BLaER1 (cell line): ENCODE results near the gene LRRC23.
A peak's percentile ranks its signal among the peaks of the same experiment; 100 is the strongest.
"Not testable (repeated sequence)": the region's sequence is repeated elsewhere in the genome, so short reads cannot be mapped to it uniquely, and the experiment has no call there.

ENCODE experiments used
- H3K27ac ChIP-seq: shearing (Covaris generic); formaldehyde crosslinking; 2 replicates; pipeline ENCODE4 v1.8.1; 2022
- H3K27me3 ChIP-seq: shearing (Covaris generic); formaldehyde crosslinking; 2 replicates; pipeline ENCODE4 v1.8.1; 2022
- H3K36me3 ChIP-seq: shearing (Covaris generic); formaldehyde crosslinking; 2 replicates; pipeline ENCODE4 v1.8.1; 2022
- H3K4me1 ChIP-seq: shearing (Covaris generic); formaldehyde crosslinking; 2 replicates; pipeline ENCODE4 v1.8.1; 2022
- H3K4me2 ChIP-seq: shearing (Covaris generic); formaldehyde crosslinking; 2 replicates; pipeline ENCODE4 v1.8.1; 2022
- H3K4me3 ChIP-seq: shearing (Covaris generic); formaldehyde crosslinking; 2 replicates; pipeline ENCODE4 v1.8.1; 2022
- H3K9ac ChIP-seq: shearing (Covaris generic); formaldehyde crosslinking; 2 replicates; pipeline ENCODE4 v1.8.1; 2022
- H3K9me3 ChIP-seq: shearing (Covaris generic); formaldehyde crosslinking; 2 replicates; pipeline ENCODE4 v1.8.1; 2022
- H4K20me1 ChIP-seq: shearing (Covaris generic); formaldehyde crosslinking; 2 replicates; pipeline ENCODE4 v1.8.1; 2022
- Cebpa-rat ChIP-seq: shearing (Covaris generic); IDR thresholded peaks from 2 replicates; pipeline ENCODE4 v1.8.1; 2022

Gene LRRC23

GRCh38 chr12:6872073-6873048 is 32.3 kb upstream of the LRRC23 start:
- no peaks in the 10 kb centered on the region for H3K27me3 ChIP-seq
- no peaks in the 10 kb centered on the region for H3K9me3 ChIP-seq
- peak overlapping the region; percentile 100 for H3K4me2 ChIP-seq
- H4K20me1 ChIP-seq: peaks cover 51% of the 10 kb centered on the region
- H3K4me3 ChIP-seq: peak overlapping the region; percentile 87
- H3K36me3 ChIP-seq: peaks cover 39% of the 10 kb centered on the region
- H3K27ac ChIP-seq: peak overlapping the region; percentile 86
- TF ChIP-seq Cebpa-rat: no peak
- peaks cover 53% of the 10 kb centered on the region for H3K4me1 ChIP-seq
- H3K9ac ChIP-seq: peak overlapping the region; percentile 88

- Histone ChIP-seq H3K9me3 (no peaks in the 10 kb centered on the region), H3K27ac (peak within 1 kb of the TSS; percentile 86), H3K27me3 (no peaks in the 10 kb centered on the region), H3K9ac (peak within 1 kb of the TSS; percentile 88), H4K20me1 (peaks cover 46% of the 10 kb centered on the region), H3K4me1 (peaks cover 52% of the 10 kb centered on the region), H3K4me3 (peak within 1 kb of the TSS; percentile 87), H3K36me3 (peaks cover 39% of the 10 kb centered on the region), H3K4me2 (peak within 1 kb of the TSS; percentile 100)
- TF ChIP-seq Cebpa-rat: no peak
These were observed 31.3 kb upstream of the LRRC23 start, which contains the start of gene SPSB2 for GRCh38 chr12:6873094-6874014. Gene SPSB2 (minus strand): TSS chr12:6873303. CDS start chr12:6872901, 402 bp downstream.

GRCh38 chr12:6874015-6874368 is 30.6 kb upstream of the LRRC23 start:
- Histone ChIP-seq H3K27ac (peak overlapping the region; percentile 77), H3K9ac (peak overlapping the region; percentile 79), H3K4me1 (peaks cover 45% of the 10 kb centered on the region)

DNA sequence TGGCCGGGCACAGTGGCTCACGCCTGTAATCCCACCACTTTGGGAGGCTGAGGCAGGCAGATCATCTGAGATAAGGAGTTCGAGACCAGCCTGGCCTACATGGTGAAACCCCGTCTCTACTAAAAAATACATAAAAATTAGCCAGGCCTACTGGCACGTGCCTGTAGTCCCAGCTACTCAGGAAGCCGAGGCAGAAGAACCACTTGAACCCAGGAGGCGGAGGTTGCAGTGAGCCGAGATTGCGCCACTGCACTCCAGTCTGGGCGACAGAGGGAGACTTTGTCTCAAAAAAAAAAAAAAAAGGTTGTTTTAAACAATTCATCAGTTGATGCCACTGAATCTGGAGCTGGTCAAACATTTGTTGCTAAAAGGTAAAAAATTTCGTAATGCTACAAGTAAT is 24.8 kb upstream of the LRRC23 start:
- not testable (repeated sequence) for H3K9ac ChIP-seq, H3K4me3 ChIP-seq, H3K4me2 ChIP-seq, H3K27ac ChIP-seq, H3K4me1 ChIP-seq, H3K9me3 ChIP-seq, H4K20me1 ChIP-seq, H3K27me3 ChIP-seq
- H3K36me3 ChIP-seq: peaks cover 31% of the 10 kb centered on the region

More at GRCh38 chr12:6874015-6874368, 30.6 kb upstream of the LRRC23 start:
- not testable (repeated sequence) for H3K9me3 ChIP-seq, H3K27me3 ChIP-seq
- Histone ChIP-seq H3K4me3 (peak overlapping the region; percentile 87), H3K36me3 (peaks cover 39% of the 10 kb centered on the region), H3K4me2 (peak overlapping the region; percentile 100), H4K20me1 (peaks cover 39% of the 10 kb centered on the region)

- no peak overlapping the region for H3K27ac ChIP-seq
- H3K4me1 ChIP-seq: no peaks in the 10 kb centered on the region
- peaks cover 32% of the 10 kb centered on the region for H3K36me3 ChIP-seq
These were observed 21.4 kb upstream of the LRRC23 start for GRCh38 chr12:6883252-6883651.

GRCh38 chr12:6883683-6884082 is 20.9 kb upstream of the LRRC23 start:
- H3K4me1 ChIP-seq: no peaks in the 10 kb centered on the region

More at GRCh38 chr12:6883252-6883651, 21.4 kb upstream of the LRRC23 start:
- no peaks in the 10 kb centered on the region for H3K27me3 ChIP-seq
- H3K4me2 ChIP-seq: no peak overlapping the region
- H4K20me1 ChIP-seq: no peaks in the 10 kb centered on the region
- no peak overlapping the region for H3K4me3 ChIP-seq
- no peaks in the 10 kb centered on the region for H3K9me3 ChIP-seq
- no peak for TF ChIP-seq Cebpa-rat
- H3K9ac ChIP-seq: no peak overlapping the region

DNA sequence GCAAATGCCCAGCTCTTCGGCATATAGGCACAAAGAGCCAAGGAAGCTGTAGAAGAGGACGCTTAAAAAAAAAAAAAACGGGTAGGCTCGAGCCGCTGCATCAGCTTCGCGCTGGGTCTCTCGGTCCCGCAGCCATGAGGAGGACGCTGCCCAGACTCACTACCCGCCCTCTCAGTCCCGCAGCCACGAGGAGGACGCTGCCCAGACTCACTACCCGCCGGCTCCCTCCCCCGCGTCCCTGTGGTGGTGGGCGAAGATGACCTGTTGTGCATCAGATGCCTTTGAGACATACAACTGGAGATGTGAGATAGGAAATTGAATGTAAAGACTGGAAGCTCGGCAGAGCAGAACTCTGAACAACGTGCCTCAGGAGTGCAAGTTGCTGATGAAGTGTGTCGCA is 20.1 kb upstream of the LRRC23 start:
- Histone ChIP-seq H3K27ac (no peak overlapping the region), H3K27me3 (no peaks in the 10 kb centered on the region), H3K4me1 (no peaks in the 10 kb centered on the region), H3K4me3 (no peak overlapping the region), H3K4me2 (no peak overlapping the region), H3K9me3 (no peaks in the 10 kb centered on the region), H3K36me3 (peaks cover 29% of the 10 kb centered on the region), H3K9ac (no peak overlapping the region), H4K20me1 (no peaks in the 10 kb centered on the region)
- TF ChIP-seq Cebpa-rat: no peak

More at GRCh38 chr12:6883683-6884082, 20.9 kb upstream of the LRRC23 start:
- no peak overlapping the region for H3K27ac ChIP-seq
- peaks cover 33% of the 10 kb centered on the region for H3K36me3 ChIP-seq
- no peak overlapping the region for H3K4me3 ChIP-seq
- no peak for TF ChIP-seq Cebpa-rat
- no peaks in the 10 kb centered on the region for H3K27me3 ChIP-seq
- no peak overlapping the region for H3K9ac ChIP-seq
- H4K20me1 ChIP-seq: no peaks in the 10 kb centered on the region
- H3K9me3 ChIP-seq: no peaks in the 10 kb centered on the region
- no peak overlapping the region for H3K4me2 ChIP-seq

DNA sequence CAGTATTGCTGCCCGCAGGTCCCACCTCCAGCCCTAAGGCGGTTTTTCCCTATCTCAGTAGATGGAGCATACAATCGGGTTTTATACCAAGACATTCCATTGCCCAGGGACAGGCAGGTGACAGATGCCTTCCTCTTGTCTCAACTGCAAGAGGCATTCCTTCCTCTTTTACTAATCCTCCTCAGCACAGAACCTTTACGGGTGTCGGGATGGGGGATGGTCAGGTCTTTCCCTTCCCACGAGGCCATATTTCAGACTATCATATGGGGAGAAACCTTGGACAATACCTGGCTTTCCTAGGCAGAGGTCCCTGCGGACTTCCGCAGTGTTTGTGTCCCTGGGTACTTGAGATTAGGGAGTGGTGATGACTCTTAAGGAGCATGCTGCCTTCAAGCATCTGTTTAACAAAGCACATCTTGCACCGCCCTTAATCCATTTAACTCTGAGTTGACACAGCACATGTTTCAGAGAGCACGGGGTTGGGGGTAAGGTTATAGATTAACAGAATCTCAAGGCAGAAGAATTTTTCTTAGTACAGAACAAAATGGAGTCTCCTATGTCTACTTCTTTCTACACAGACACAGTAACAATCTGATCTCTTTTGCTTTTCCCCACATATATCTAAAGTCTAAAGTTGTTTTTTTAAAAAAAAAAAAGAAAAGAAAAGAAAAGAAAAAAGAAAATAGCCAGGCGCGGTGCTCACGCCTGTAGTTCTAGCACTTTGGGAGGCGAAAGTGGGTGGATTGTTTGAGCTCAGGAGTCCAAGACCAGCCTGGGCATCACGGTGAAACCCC is 18.2 kb upstream of the LRRC23 start:
- not testable (repeated sequence) for H3K9me3 ChIP-seq, H3K9ac ChIP-seq, H3K27ac ChIP-seq, H3K27me3 ChIP-seq, H3K4me3 ChIP-seq, H4K20me1 ChIP-seq, H3K4me2 ChIP-seq
- Histone ChIP-seq H3K36me3 (peaks cover 27% of the 10 kb centered on the region), H3K4me1 (peaks cover 11% of the 10 kb centered on the region)

DNA sequence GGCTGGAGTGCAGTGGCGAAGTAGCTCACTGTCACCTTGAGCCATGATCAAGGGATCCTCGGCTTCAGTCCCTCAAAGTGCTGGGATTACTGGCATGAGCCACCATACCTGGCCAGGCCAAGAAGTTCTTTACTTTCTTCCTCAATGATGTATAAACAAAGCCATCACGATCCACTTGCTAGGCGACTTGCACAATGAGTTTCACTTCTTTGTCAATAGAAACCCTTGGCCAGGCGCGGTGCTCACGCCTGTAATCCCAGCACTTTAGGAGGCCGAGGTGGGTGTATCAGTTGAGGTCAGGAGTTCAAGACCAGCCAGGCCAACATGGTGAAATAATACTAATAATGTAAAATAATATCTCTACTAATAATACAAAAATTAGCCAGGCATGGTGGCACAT is 17.2 kb upstream of the LRRC23 start:
- H3K27ac ChIP-seq: no peak overlapping the region
- no peak overlapping the region for H3K4me3 ChIP-seq
- H3K4me1 ChIP-seq: peaks cover 20% of the 10 kb centered on the region
- H3K9ac ChIP-seq: no peak overlapping the region
- no peak for TF ChIP-seq Cebpa-rat
- H4K20me1 ChIP-seq: no peaks in the 10 kb centered on the region
- H3K4me2 ChIP-seq: no peak overlapping the region
- no peaks in the 10 kb centered on the region for H3K9me3 ChIP-seq
- no peaks in the 10 kb centered on the region for H3K27me3 ChIP-seq
- peaks cover 27% of the 10 kb centered on the region for H3K36me3 ChIP-seq
